OCI-LY1 (cell line): ENCODE data around the gene ZNF467.
A peak's percentile ranks its signal among the peaks of the same experiment; 100 is the strongest.

Source experiments
- EZH2 ChIP-seq: fragments of 200-600 bp; sonication (generic), shearing (Covaris generic); IDR thresholded peaks from 2 replicates; pipeline ENCODE4 v1.8.0; 2017; ENCODE audit warnings: borderline replicate concordance, mixed run types, mild to moderate bottlenecking, antibody characterized with exemption, low read length, moderate library complexity, mixed read lengths
- TF ChIP-seq, protein P1 (sequence below): fragments of 200-600 bp; sonication (generic), shearing (Covaris generic); IDR thresholded peaks from 2 replicates; pipeline ENCODE4 v1.5.1; 2017; ENCODE audit warnings: mild to moderate bottlenecking, antibody characterized with exemption, low read length, moderate library complexity, mixed read lengths

DNA sequence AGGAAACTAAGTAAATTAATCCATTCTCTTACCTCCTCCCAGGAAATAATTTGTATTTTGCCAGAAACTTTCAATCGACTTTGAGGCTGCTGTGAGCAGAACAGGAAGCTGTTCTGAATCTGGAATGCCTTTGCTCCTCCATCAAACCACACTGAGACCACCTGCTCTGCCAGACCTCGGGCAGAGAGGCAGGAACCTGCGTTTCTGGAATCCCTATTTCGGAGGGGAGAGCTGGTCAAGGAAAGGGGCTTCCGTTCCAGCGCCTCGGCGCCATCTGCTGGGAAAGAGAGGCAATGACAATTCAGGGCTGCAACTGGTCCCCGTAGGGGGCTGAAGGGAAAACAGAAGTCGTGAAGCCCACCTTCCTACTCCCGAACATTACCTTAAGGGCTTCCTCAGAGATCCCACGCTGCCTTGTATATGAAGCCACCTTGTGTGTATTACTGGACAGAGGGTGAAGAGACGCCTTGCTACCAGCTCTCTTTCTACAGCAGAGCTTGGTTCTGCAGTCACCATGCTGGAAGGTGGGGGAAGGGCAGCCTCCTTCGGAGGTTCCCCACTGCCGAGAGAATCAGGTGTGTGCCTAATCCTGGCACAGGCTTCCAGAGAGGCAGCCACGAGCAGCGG is 31.2 kb downstream of the ZNF467 start:
- TF ChIP-seq, protein P1, sequence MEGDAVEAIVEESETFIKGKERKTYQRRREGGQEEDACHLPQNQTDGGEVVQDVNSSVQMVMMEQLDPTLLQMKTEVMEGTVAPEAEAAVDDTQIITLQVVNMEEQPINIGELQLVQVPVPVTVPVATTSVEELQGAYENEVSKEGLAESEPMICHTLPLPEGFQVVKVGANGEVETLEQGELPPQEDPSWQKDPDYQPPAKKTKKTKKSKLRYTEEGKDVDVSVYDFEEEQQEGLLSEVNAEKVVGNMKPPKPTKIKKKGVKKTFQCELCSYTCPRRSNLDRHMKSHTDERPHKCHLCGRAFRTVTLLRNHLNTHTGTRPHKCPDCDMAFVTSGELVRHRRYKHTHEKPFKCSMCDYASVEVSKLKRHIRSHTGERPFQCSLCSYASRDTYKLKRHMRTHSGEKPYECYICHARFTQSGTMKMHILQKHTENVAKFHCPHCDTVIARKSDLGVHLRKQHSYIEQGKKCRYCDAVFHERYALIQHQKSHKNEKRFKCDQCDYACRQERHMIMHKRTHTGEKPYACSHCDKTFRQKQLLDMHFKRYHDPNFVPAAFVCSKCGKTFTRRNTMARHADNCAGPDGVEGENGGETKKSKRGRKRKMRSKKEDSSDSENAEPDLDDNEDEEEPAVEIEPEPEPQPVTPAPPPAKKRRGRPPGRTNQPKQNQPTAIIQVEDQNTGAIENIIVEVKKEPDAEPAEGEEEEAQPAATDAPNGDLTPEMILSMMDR: peak; percentile 98
- no peak for TF ChIP-seq EZH2
